Tibial nerve (tissue), 4 donors: Measurements from ENCODE around the gene ZNF385B.

Source experiments
- CTCF ChIP-seq, 5 experiments: fragments of 200-600 bp in 3 of 5; fragments of 450-650 bp in 2 of 5; sonication (generic) in 3 of 5; IDR thresholded peaks; one replicate each; pipeline ENCODE4 v1.5.1; 2016 to 2019; ENCODE audit warnings: antibody characterized with exemption in 5 of 5, mild to moderate bottlenecking in 3 of 5, moderate library complexity in 2 of 5
- EP300 ChIP-seq, 2 donors: sonication (generic); formaldehyde crosslinking; IDR thresholded peaks; one replicate each; pipeline ENCODE4 v1.6.1; 2017; ENCODE audit warnings: antibody characterized with exemption in 2 of 2, mild to moderate bottlenecking in 1 of 2
- POLR2A ChIP-seq, 2 donors: fragments of 450-650 bp; IDR thresholded peaks; one replicate each; pipeline ENCODE4 v1.6.1; 2017; ENCODE audit warnings: antibody characterized with exemption in 2 of 2, mild to moderate bottlenecking in 2 of 2, moderate library complexity in 2 of 2

- TF ChIP-seq CTCF (IDR thresholded peaks at IDR 0.05) (no peak), EP300 (IDR thresholded peaks at IDR 0.05) (no peak), POLR2A (IDR thresholded peaks at IDR 0.05) (no peak)
Observed at GRCh38 chr2:179685146-179685545, 176.3 kb downstream of the ZNF385B start.
